GM19395 (cell line): ENCODE results near the gene PTPRG.

Source experiments
- ATAC-seq: cut with Tn5 transposase; IDR thresholded peaks from one replicate; pipeline ENCODE4 v1.9.1; 2021; ENCODE audit warnings: mild to moderate bottlenecking, moderate library complexity; ENCODE audit not compliant: unreplicated experiment

PTPRG gene

GRCh38 chr3:61562042-61562720 lies 810 bp downstream of the PTPRG start:
- no peak for ATAC-seq

- no peak for ATAC-seq
Observed at GRCh38 chr3:61562721-61563312, 1.4 kb downstream of the PTPRG start.

GRCh38 chr3:61563313-61564271 lies 2.2 kb downstream of the PTPRG start:
- ATAC-seq: no peak

- ATAC-seq: no peak
Observed at GRCh38 chr3:61564395-61565059, 3.2 kb downstream of the PTPRG start.

- ATAC-seq: no peak
Observed at GRCh38 chr3:61565569-61565968, 4.2 kb downstream of the PTPRG start.

GRCh38 chr3:61568127-61568526 lies 6.8 kb downstream of the PTPRG start:
- no peak for ATAC-seq

- no peak for ATAC-seq
Observed at GRCh38 chr3:61569856-61570580, 8.6 kb downstream of the PTPRG start.

- no peak for ATAC-seq
Observed at GRCh38 chr3:61570813-61571212, 9.4 kb downstream of the PTPRG start.

- no peak for ATAC-seq
Observed at GRCh38 chr3:61571516-61572336, 10.4 kb downstream of the PTPRG start.

- ATAC-seq: no peak
Observed at GRCh38 chr3:61572879-61573278, 11.5 kb downstream of the PTPRG start.

- ATAC-seq: no peak
Observed at GRCh38 chr3:61573441-61573840, 12.1 kb downstream of the PTPRG start.

GRCh38 chr3:61574854-61575253 lies 13.5 kb downstream of the PTPRG start:
- no peak for ATAC-seq

GRCh38 chr3:61575893-61576292 lies 14.5 kb downstream of the PTPRG start:
- ATAC-seq: no peak

GRCh38 chr3:61577760-61578159 lies 16.4 kb downstream of the PTPRG start:
- no peak for ATAC-seq

GRCh38 chr3:61578667-61579367 lies 17.4 kb downstream of the PTPRG start:
- ATAC-seq: no peak

- no peak for ATAC-seq
Observed at GRCh38 chr3:61579685-61580084, 18.3 kb downstream of the PTPRG start.

GRCh38 chr3:61580982-61581643 lies 19.7 kb downstream of the PTPRG start:
- ATAC-seq: no peak

- no peak for ATAC-seq
Observed at GRCh38 chr3:61582287-61582686, 20.9 kb downstream of the PTPRG start.

GRCh38 chr3:61582846-61583245 lies 21.5 kb downstream of the PTPRG start:
- ATAC-seq: no peak
